PC-9 (cell line): ENCODE measurements around the gene EOGT. TPM values are rescaled to one million over a fixed set of nuclear protein-coding genes. Genes with fewer than 3 reads are reported as not detected.

ENCODE experiments used
- BruUV-seq: library from RNA; stranded (reverse); fragments of 400-500 nt; replicated peaks from 2 replicates; lab custom pipeline; 2021; lab: Mats Ljungman, UMichigan
- CTCF ChIA-PET: fragments of 300-600 bp; sonication (Branson Sonifier 250); formaldehyde crosslinking; loops from one replicate; lab custom pipeline; 2022; ENCODE audit warnings: antibody characterized with exemption; lab: Charles Lee
- POLR2A ChIA-PET: fragments of 300-600 bp; sonication (Branson Sonifier 250); formaldehyde crosslinking; loops from one replicate; lab custom pipeline; 2022; ENCODE audit warnings: antibody characterized with exemption; ENCODE audit not compliant: unreplicated experiment; lab: Charles Lee
- DNase-seq, 2 experiments: peaks; one replicate each; pipeline versions ENCODE4 v3.0.0 to v3.0.0-alpha.2; 2015 to 2022; ENCODE audit warnings: mixed read lengths in 1 of 2
- H2AFZ ChIP-seq: fragments of 200-600 bp; sonication (generic); 2 replicates; pipeline ENCODE4 v1.8.1; 2017; ENCODE audit warnings: antibody characterized with exemption
- H3F3A ChIP-seq: fragments of 200-600 bp; sonication (generic); 2 replicates; pipeline ENCODE4 v1.8.1; 2017; ENCODE audit warnings: antibody characterized with exemption, mild to moderate bottlenecking, low read depth; ENCODE audit not compliant: insufficient read depth
- H3K27ac ChIP-seq: fragments of 200-600 bp; sonication (generic); 2 replicates; pipeline ENCODE4 v1.6.1; 2016; ENCODE audit warnings: mixed run types
- H3K27me3 ChIP-seq: fragments of 200-600 bp; sonication (generic); 2 replicates; pipeline ENCODE4 v1.6.1; 2016; ENCODE audit warnings: low read depth, mixed run types; ENCODE audit not compliant: insufficient read depth
- H3K36me3 ChIP-seq: fragments of 200-600 bp; sonication (generic); 2 replicates; pipeline ENCODE4 v1.6.1; 2016; ENCODE audit warnings: low read depth, mixed run types
- H3K4me1 ChIP-seq: fragments of 200-600 bp; sonication (generic); replicated peaks from 2 replicates; pipeline ENCODE4 v1.6.1; 2016; ENCODE audit warnings: mixed run types; ENCODE audit not compliant: insufficient read depth
- H3K4me2 ChIP-seq: fragments of 200-600 bp; sonication (generic); 2 replicates; pipeline ENCODE4 v1.6.1; 2017; ENCODE audit warnings: mixed run types
- H3K4me3 ChIP-seq: fragments of 200-600 bp; sonication (generic); 2 replicates; pipeline ENCODE4 v1.6.1; 2016; ENCODE audit warnings: mixed run types
- H3K79me2 ChIP-seq: fragments of 200-600 bp; sonication (generic); 2 replicates; pipeline ENCODE4 v1.6.1; 2017; ENCODE audit warnings: low read depth, mixed run types
- H3K9me2 ChIP-seq: fragments of 200-600 bp; sonication (generic); 2 replicates; pipeline ENCODE4 v1.8.1; 2017; ENCODE audit warnings: mild to moderate bottlenecking; ENCODE audit not compliant: insufficient read depth
- H3K9me3 ChIP-seq: fragments of 200-600 bp; sonication (generic); 2 replicates; pipeline ENCODE4 v1.8.1; 2016; ENCODE audit warnings: low read depth; ENCODE audit not compliant: insufficient read depth
- H4K20me1 ChIP-seq: fragments of 200-600 bp; sonication (generic); 2 replicates; pipeline ENCODE4 v1.8.1; 2017; ENCODE audit not compliant: insufficient read depth
- EZH2 ChIP-seq: fragments of 200-600 bp; sonication (generic); IDR thresholded peaks from 2 replicates; pipeline ENCODE4 v1.8.0; 2017; ENCODE audit warnings: antibody characterized with exemption, low read depth
- intact Hi-C: fragments of 100-400 bp; cut with micrococcal nuclease; formaldehyde crosslinking; loops from one replicate; pipeline ENCODE4 v1.10.0; 2022; ENCODE audit not compliant: unreplicated experiment
- total RNA-seq: library from RNA; stranded (reverse); gene quantifications from 2 replicates; pipeline ENCODE4 v1.2.3, GENCODE V29; 2021
- TF ChIP-seq, protein P1 (sequence below): fragments of 200-600 bp; sonication (generic); conservative IDR thresholded peaks from 2 replicates; pipeline ENCODE4 v1.6.1; 2017; ENCODE audit warnings: mixed run types, antibody characterized with exemption, mild to moderate bottlenecking, moderate library complexity

EOGT gene
- total RNA-seq, 1 experiment from 2014 or later, result 11.0 TPM

DNA sequence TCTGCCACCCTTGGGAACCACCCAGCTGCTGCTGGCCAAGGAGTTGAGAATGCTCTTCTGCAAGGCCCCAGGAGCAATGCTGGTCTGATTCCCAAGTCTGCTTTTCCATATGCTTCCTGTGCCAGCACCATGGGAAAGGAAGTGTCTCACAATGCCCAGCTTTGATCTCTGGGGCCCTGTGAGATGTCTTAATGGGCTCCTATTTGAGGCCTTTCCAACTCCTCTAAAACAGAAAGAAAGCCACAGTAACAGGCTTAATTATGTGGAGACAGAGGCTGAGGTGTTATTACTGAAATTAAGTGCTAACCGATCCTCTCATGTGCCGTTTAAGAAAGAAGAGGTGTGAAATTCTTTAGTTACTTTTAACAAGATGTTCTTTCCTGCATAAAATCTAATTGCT, 4.5 kb downstream of the EOGT start:
- ChIA-PET CTCF (no interaction called here), POLR2A (no interaction called here)
- TF ChIP-seq EZH2, result no peak
- TF ChIP-seq, protein P1, sequence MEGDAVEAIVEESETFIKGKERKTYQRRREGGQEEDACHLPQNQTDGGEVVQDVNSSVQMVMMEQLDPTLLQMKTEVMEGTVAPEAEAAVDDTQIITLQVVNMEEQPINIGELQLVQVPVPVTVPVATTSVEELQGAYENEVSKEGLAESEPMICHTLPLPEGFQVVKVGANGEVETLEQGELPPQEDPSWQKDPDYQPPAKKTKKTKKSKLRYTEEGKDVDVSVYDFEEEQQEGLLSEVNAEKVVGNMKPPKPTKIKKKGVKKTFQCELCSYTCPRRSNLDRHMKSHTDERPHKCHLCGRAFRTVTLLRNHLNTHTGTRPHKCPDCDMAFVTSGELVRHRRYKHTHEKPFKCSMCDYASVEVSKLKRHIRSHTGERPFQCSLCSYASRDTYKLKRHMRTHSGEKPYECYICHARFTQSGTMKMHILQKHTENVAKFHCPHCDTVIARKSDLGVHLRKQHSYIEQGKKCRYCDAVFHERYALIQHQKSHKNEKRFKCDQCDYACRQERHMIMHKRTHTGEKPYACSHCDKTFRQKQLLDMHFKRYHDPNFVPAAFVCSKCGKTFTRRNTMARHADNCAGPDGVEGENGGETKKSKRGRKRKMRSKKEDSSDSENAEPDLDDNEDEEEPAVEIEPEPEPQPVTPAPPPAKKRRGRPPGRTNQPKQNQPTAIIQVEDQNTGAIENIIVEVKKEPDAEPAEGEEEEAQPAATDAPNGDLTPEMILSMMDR, result no peak
- Histone ChIP-seq H3K9me3 (no peaks in the 10 kb centered on the region), H3K27ac (no peak overlapping the region), H3F3A (no peaks in the 10 kb centered on the region), H3K4me2 (no peak overlapping the region), H3K4me3 (no peak overlapping the region), H3K79me2 (no peaks in the 10 kb centered on the region), H3K9me2 (no peaks in the 10 kb centered on the region), H3K36me3 (no peaks in the 10 kb centered on the region), H4K20me1 (no peaks in the 10 kb centered on the region), H3K4me1 (no peaks in the 10 kb centered on the region; the same call in 1 of the 2 replicates), H3K27me3 (no peaks in the 10 kb centered on the region), H2AFZ (no peak overlapping the region)
- DNase-seq, result no peak
- intact Hi-C loops, result no loop called here
- no TSS peak for BruUV-seq

DNA sequence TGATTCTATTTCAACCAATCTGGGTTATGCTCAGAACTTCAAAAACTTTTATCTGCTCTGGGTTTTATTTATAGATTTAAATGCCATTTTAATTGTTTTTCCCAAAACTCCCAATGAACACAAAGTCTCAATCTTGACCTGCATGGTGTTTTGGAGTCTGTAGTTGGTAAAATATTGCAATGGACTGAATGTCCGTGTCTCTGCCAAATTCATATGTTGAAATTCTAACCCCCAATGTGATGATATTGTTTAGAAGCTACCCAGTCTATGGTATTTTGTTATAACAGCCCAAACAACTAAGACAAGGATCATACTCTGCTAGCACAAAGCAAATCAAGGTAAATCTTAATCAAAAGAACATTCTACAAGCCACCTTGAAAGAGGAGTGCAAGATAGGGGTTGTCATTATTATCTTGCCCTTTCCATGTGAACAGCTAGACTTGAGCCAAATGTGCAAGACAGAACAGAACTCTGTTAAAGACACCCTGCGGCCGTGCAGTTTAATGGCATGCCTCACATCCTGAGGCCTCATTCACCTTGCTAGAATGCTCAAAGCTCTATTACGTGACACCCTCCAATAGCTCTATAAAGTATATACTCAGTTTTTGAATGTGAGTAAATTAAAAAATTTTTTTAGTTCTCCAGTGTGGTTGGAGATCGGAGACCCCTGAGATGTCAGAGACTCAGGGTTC, 7.5 kb downstream of the EOGT start:
- Histone ChIP-seq H3K27ac (no peak overlapping the region), H3F3A (no peaks in the 10 kb centered on the region), H3K79me2 (no peaks in the 10 kb centered on the region), H2AFZ (no peak overlapping the region), H4K20me1 (no peaks in the 10 kb centered on the region), H3K9me3 (no peaks in the 10 kb centered on the region), H3K4me2 (no peak overlapping the region), H3K9me2 (no peaks in the 10 kb centered on the region), H3K36me3 (no peaks in the 10 kb centered on the region), H3K4me3 (no peak overlapping the region), H3K27me3 (no peaks in the 10 kb centered on the region), H3K4me1 (no peaks in the 10 kb centered on the region)
- ChIA-PET CTCF (no interaction called here), POLR2A (no interaction called here)
- BruUV-seq, result no TSS peak
- intact Hi-C loops, result no loop called here
- TF ChIP-seq EZH2, result no peak
- TF ChIP-seq, protein P1, result no peak
- no peak for DNase-seq

DNA sequence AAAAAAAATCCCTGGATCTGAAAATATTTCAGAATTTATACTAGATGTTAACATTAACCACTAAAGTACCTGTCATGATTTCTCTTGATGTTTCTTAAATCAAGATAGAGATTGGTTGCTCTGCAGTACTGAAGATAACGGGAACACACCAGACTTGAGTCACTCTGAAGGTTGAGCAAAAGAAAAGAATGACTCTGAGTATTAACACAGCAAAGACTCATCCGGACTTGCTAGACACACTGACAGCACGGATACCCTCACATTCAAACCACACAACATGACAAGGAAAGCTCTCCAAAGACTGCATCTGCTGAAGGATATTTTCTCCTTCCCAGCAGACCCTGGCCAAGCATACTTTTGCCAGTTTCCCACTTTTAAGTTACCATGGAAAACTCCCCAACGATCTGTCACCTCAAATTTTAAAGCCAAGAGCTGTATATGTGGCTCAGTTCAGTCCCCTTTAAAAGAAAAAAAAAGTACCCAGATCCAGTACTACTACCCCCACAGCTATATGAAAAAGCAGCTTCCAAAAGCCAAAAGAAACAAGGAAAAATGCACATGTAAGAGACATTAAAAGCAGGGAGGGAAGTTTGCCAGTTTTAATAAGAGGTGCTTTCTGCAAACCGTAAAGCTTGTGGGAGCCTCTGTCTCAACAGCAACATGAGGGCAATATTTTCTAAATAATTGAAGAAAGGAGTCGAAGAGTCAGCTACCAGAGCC, 8.3 kb downstream of the EOGT start:
- Histone ChIP-seq H3K27me3 (no peaks in the 10 kb centered on the region), H3K79me2 (no peaks in the 10 kb centered on the region), H3K4me3 (no peak overlapping the region), H3K9me2 (no peaks in the 10 kb centered on the region), H3K4me1 (no peaks in the 10 kb centered on the region), H3K9me3 (no peaks in the 10 kb centered on the region), H3K36me3 (no peaks in the 10 kb centered on the region), H3K4me2 (no peak overlapping the region), H3K27ac (no peak overlapping the region), H4K20me1 (no peaks in the 10 kb centered on the region), H2AFZ (no peak overlapping the region), H3F3A (no peaks in the 10 kb centered on the region)
- DNase-seq, result no peak
- intact Hi-C loops, result no loop called here
- ChIA-PET POLR2A (no interaction called here), CTCF (no interaction called here)
- no peak for TF ChIP-seq EZH2
- TF ChIP-seq, protein P1, result no peak
- no TSS peak for BruUV-seq
